Left lobe of liver (tissue), 2 donors: Measurements from ENCODE around the gene RSBN1. TPM values are rescaled to one million over a fixed set of nuclear protein-coding genes. Genes with fewer than 3 reads are reported as not detected.

ENCODE experiments used
- ATAC-seq: fragments of 200-7000 bp; cut with Tn5 transposase; one replicate; pipeline ENCODE4 v1.9.1; 2020; ENCODE audit warnings: mild to moderate bottlenecking, moderate library complexity
- DNase-seq: peaks from one replicate; pipeline ENCODE4 v3.0.0-alpha.2; 2020; ENCODE audit warnings: low spot score
- total RNA-seq: library from RNA; stranded (reverse); gene quantifications from one replicate; pipeline ENCODE4 v1.2.1, GENCODE V29; 2021
- donor health status: DM: no; HTN: no; CAD: no; lungs with moderate emphysema.
- donor health status: DM: no; HTN: yes; CAD: no.

RSBN1 gene
- total RNA-seq, 1 donor from 2014 or later = 5.7 TPM

GRCh38 chr1:113813218-113813617 lies 942 bp upstream of the RSBN1 start:
- ATAC-seq = no peak
- no peak for DNase-seq

GRCh38 chr1:113812661-113813135 lies 422 bp upstream of the RSBN1 start:
- no peak for ATAC-seq
- no peak for DNase-seq

GRCh38 chr1:113811156-113811887 lies 954 bp downstream of the RSBN1 start:
- peak; percentile 54 for DNase-seq
- ATAC-seq = peak; percentile 59

- DNase-seq (no peak), ATAC-seq (no peak)
Observed at GRCh38 chr1:113809670-113810602, 2.3 kb downstream of the RSBN1 start.

- DNase-seq (no peak), ATAC-seq (no peak)
Observed at GRCh38 chr1:113808450-113809195, 3.7 kb downstream of the RSBN1 start.

GRCh38 chr1:113805639-113806038 lies 6.6 kb downstream of the RSBN1 start:
- DNase-seq = no peak
- no peak for ATAC-seq

GRCh38 chr1:113805256-113805531 lies 7.1 kb downstream of the RSBN1 start:
- ATAC-seq (no peak), DNase-seq (no peak)

GRCh38 chr1:113804421-113805255 lies 7.6 kb downstream of the RSBN1 start:
- ATAC-seq (peak; percentile 88), DNase-seq (no peak)

GRCh38 chr1:113802367-113803007 lies 9.8 kb downstream of the RSBN1 start:
- no peak for DNase-seq
- no peak for ATAC-seq

GRCh38 chr1:113800487-113800886 lies 11.8 kb downstream of the RSBN1 start:
- ATAC-seq = no peak

GRCh38 chr1:113797472-113797871 lies 14.8 kb downstream of the RSBN1 start:
- DNase-seq (no peak), ATAC-seq (no peak)

More at GRCh38 chr1:113800487-113800886, 11.8 kb downstream of the RSBN1 start:
- DNase-seq = no peak

- ATAC-seq = peak; percentile 56
- DNase-seq = no peak
Observed at GRCh38 chr1:113793878-113794834, 18.1 kb downstream of the RSBN1 start.

GRCh38 chr1:113792986-113793385 lies 19.3 kb downstream of the RSBN1 start:
- ATAC-seq (no peak), DNase-seq (no peak)

- no peak for ATAC-seq
- no peak for DNase-seq
Observed at GRCh38 chr1:113792471-113792870, 19.8 kb downstream of the RSBN1 start.

GRCh38 chr1:113788802-113789201 lies 23.5 kb downstream of the RSBN1 start:
- ATAC-seq (no peak), DNase-seq (no peak)

GRCh38 chr1:113787663-113788062 lies 24.6 kb downstream of the RSBN1 start:
- no peak for DNase-seq
- no peak for ATAC-seq

- peak; percentile 90 for ATAC-seq
- DNase-seq = no peak
Observed at GRCh38 chr1:113786069-113786468, 26.2 kb downstream of the RSBN1 start.

- ATAC-seq (no peak), DNase-seq (no peak)
Observed at GRCh38 chr1:113784104-113784779, 28.0 kb downstream of the RSBN1 start.
